SIG-M5 treated with dmso at 0.1 percent for 504 hours (cell line): Measurements from ENCODE around the gene BIRC6.
"Not testable (repeated sequence)": the region's sequence is repeated elsewhere in the genome, so short reads cannot be mapped to it uniquely, and the experiment has no call there.

Experiments
- DNase-seq: peaks from one replicate; lab custom pipeline; 2025; ENCODE audit not compliant: unreplicated experiment; lab: John Stamatoyannopoulos, UW

Gene BIRC6

GRCh38 chr2:32611771-32612170, 254.9 kb downstream of the BIRC6 start:
- no peak for DNase-seq

DNA sequence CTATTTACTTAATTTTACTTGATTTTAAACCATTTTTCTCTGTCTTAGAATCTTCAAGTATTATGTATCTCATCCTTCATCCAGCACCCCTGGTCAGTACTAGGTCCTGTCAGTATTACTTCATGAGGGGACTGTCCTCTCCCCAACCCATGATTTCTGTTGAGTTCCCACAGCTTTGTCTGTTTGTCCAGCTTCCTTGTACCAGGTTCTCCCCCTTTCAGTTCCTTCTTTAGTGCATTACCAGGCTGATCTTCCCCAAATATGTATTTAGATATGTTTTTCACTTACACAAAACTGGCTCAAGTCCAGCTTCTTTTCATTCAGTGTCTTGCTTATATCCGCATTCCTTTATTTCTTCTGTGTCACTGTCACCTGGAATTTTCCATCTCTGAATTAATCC, 257.3 kb downstream of the BIRC6 start:
- peak; percentile 30 for DNase-seq

- no peak for DNase-seq
These were observed 260.9 kb downstream of the BIRC6 start for GRCh38 chr2:32617599-32618189.

GRCh38 chr2:32622570-32623310, 265.9 kb downstream of the BIRC6 start:
- DNase-seq: no peak

DNA sequence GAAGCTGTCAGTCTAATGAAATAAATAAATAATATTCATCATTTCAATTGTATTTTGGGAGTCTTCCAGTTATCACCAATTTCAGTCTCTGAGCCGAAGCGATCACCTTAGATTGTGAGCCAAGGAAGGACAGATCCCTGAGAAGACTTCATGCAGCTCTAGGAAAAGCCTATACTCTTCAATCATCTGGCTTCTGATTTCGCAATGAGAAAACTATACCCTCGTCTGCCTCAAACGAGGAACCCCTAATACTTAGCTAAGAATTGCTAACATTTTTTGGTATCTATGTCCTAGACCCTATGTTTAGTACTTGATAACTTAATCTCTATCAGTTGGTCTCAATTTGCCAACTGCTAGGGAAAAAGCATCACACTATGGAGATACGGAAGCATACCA, 266.5 kb downstream of the BIRC6 start:
- no peak for DNase-seq

- DNase-seq: no peak
These were observed 268.0 kb downstream of the BIRC6 start for GRCh38 chr2:32624812-32625211.

- DNase-seq: no peak
These were observed 269.9 kb downstream of the BIRC6 start for GRCh38 chr2:32626639-32627221.

DNA sequence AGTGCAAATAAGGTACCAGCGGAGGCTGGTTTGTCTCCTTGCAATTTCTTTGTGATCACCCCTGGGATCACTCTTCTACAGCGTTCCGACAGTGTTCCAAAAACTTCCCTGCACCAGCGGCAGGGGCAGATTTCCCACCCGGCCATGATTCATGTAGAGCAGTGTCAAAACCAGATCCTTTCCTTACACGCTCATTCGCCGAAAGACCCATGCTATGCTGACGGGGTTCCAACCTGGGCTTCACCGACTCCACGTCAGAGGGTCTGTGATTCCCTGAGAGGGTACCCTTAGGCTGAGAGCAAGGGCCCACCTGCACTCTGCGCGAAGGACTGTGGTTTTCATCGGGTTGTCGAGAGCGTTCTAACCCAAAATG, 270.6 kb downstream of the BIRC6 start:
- DNase-seq: no peak

GRCh38 chr2:32627814-32628579, 271.2 kb downstream of the BIRC6 start, which contains the start of gene TTC27:
Gene TTC27, plus strand, starts transcription at chr2:32628050. Its CDS starts 243 bp downstream, at chr2:32628293.
- peak; percentile 98 for DNase-seq

DNA sequence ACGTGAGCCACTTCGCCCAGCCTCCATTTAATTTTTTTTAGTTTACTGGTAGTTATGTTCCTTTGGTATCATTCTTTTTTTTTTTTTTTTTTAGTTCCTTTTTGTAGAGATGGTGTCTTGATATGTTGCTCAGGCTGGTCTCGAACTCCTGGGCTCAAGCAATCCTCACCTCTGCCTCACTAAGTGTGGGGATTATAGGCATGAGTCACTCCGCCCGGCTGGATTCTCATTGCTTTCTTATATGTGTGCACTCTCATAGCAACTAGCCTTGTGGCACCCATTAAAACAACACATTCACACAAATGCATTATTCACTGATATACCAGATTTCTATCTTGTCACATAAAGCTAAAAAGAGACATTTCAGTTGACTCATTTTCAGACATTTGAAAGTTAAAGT, 275.3 kb downstream of the BIRC6 start:
- no peak for DNase-seq

- no peak for DNase-seq
These were observed 276.2 kb downstream of the BIRC6 start for GRCh38 chr2:32633040-32633439.

DNA sequence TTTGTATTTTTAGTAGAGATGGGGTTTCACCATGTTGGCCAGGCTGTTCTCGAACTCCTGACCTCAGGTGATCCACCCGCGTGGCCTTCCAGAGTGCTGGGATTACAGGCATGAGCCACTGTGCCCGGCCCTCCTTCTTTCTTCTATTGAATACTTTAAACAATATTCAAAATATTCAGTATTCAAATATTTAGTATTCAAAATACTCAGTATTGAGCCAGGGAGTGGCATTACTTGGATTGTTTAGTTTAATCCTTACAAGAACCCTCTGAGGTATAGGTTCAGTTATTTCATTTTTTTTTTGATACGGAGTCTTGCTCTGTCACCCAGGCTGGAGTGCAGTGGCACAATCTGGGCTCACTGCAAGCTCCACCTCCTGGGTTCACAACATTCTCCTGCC, 281.7 kb downstream of the BIRC6 start:
- not testable (repeated sequence) for DNase-seq

DNA sequence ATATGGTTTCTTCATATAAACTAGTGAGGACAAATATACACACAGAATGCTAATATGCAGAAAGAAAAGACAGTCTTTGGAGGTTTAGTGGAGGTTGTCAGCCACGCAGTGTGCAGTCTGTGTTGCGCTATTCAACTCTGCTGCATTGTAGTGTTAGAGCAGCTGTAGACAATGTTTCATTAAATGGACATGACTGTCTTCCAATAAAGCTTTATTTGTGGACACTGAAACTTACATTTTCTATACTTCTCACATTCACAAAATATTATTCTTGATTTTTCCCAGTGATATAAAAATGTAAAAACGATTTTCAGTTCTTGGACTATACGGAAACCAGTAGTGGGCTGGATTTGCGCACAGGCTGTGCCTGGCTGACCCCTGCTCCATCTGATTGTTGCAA, 284.4 kb downstream of the BIRC6 start:
- DNase-seq: no peak

DNA sequence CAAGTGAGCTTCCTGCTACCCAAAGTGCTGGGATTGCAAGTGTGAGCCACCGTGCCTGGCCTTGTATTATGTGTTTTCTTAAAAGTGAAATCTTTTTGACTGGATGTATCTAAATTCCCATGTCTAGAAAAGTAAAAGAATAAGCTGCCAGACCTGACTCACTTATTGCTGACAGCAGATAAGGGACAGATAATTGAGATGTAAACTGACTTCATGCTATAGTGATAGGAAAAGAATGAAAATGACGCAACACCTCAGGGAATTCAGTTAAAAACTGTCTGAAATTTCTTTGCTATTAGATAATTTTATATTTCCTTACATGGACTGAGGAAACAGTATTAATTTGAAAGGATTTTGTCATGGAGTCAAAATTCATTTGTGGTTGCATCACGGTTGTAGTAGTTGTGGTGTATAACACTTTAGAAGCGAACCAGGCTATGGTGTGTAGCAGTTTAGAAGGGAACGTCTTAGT, 290.4 kb downstream of the BIRC6 start:
- DNase-seq: no peak

- no peak for DNase-seq
These were observed 295.9 kb downstream of the BIRC6 start for GRCh38 chr2:32652555-32653209.

DNA sequence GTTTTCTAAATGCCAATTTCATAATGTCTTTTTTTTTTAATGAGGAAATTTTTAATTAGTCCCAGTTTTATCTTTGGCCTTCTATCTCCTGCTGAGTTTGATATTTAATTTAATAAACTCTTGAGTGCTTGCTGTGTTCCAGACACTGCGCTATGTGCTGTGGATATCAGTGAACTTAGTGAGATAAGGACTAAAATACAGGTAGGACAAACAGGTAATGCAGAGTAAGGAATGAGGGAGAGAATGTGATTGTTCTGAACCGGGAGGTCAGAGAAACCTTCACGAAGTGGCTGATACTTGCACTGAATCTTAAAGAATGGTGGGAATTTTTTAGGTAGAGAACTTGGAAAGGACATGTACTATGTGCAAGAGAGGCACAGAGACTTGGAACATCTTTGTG, 299.2 kb downstream of the BIRC6 start:
- DNase-seq: no peak

- DNase-seq: no peak
These were observed 307.0 kb downstream of the BIRC6 start for GRCh38 chr2:32663864-32664263.

- DNase-seq: no peak
These were observed 309.9 kb downstream of the BIRC6 start for GRCh38 chr2:32666704-32667103.

- DNase-seq: no peak
These were observed 311.4 kb downstream of the BIRC6 start for GRCh38 chr2:32668254-32668653.
